GM12801 (cell line): Measurements from ENCODE around the gene SH3BGRL3.

Experiments
- CTCF ChIP-seq: IDR thresholded peaks from one replicate; pipeline ENCODE4 v1.5.1; 2011; ENCODE audit warnings: control low read depth; ENCODE audit not compliant: insufficient read length; ENCODE audit errors: extremely low read depth

SH3BGRL3 gene

GRCh38 chr1:26295194-26296138 lies 15.6 kb downstream of the SH3BGRL3 start:
- TF ChIP-seq CTCF = no peak

- TF ChIP-seq CTCF = no peak
Measured at GRCh38 chr1:26296340-26297056, 16.6 kb downstream of the SH3BGRL3 start.

- TF ChIP-seq CTCF = no peak
Measured at GRCh38 chr1:26297057-26297790, 17.3 kb downstream of the SH3BGRL3 start.

- no peak for TF ChIP-seq CTCF
Measured at GRCh38 chr1:26297791-26298124, 17.9 kb downstream of the SH3BGRL3 start.

GRCh38 chr1:26300578-26301275 lies 20.8 kb downstream of the SH3BGRL3 start:
- TF ChIP-seq CTCF = no peak

GRCh38 chr1:26302733-26303405 lies 23.0 kb downstream of the SH3BGRL3 start:
- no peak for TF ChIP-seq CTCF
